ENCODE data around the gene FGF3.
"Not testable (repeated sequence)": the region's sequence is repeated elsewhere in the genome, so short reads cannot be mapped to it uniquely, and the experiment has no call there.

The FGF3 gene

GRCh38 chr11:69770540-69770939, 48.7 kb downstream of the FGF3 start:
- no peak for DNase-seq (ENCODE audit: low read depth)

DNA sequence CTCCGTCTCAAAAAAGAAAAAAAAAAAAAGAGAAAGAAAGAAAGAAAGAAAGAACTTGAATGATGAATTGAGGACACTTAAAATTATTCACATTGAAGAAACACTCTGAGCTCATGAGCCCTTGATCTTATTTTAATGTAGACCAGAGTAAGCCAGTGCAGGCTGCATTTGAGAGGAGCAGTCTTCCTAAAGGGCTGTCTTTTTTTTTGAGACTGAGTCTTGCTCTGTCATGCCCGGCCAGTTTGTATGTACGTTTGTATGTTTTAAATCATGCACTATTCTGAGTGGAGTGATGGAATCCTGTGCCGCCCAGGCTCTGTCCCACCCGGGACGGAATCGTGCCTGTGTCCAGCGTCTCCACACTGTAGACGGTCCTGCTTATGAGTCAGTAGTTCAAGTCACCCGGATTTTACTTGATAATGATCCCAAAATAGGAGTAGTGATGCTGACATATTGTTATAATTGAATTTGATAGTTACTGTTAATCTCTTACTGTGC, 53.7 kb downstream of the FGF3 start:
- DNase-seq (ENCODE audit: low read depth) = no peak

DNA sequence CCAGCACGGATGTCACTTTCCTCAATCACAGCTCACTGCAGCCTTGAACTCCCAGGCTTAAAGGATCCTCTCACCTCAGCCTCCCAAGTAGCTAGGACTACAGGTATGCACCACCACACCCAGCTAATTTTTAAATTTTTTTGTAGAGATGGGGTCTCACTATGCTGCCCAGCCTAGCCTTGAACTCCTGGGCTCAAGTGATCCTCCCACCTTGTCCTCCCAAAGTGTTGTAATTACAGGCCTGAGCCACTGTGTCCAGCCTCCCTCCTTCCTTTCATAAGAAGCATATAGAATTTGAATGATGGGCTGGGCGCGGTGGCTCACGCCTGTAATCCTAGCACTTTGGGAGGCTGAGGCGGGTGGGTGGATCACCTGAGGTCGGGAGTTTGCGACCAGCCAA, 54.3 kb downstream of the FGF3 start:
- DNase-seq (ENCODE audit: low read depth) = not testable (repeated sequence)

DNA sequence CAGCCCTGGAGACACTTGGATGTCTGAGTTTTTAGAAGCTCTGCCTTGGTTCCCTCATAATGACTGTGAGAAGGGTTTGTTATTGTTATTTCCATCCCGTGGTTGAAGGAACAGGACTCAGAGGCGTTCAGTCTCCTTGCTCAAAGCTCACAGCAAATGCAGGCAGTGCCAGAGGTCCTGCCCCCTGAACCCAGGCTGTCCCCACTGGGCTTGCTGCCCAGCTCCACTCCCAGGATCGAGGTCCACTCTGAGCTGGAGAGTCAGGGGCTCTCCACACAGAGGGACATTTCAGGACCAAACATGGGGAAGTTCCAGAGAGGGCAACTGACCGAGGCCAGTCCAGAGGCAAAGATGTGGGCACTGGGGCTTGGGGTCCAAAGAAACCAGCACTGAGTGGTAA, 58.9 kb downstream of the FGF3 start:
- DNase-seq (ENCODE audit: low read depth) = no peak
